Cardiac muscle cell (in vitro differentiated cells and primary cell): ENCODE measurements around the gene MET. TPM values are rescaled to one million over a fixed set of nuclear protein-coding genes. Genes with fewer than 3 reads are reported as not detected.

ENCODE experiments used
- DNase-seq, 2 donors: peaks; one replicate each; pipeline versions ENCODE4 v3.0.0 to v3.0.0-alpha.2; 2010 to 2017; ENCODE audit warnings: low read depth in 1 of 2, low spot score in 1 of 2
- H3K27ac ChIP-seq: fragments of 200-600 bp; sonication (generic); 2 replicates; pipeline ENCODE4 v1.5.1; 2016
- H3K27me3 ChIP-seq: fragments of 200-600 bp; sonication (generic); 2 replicates; pipeline ENCODE4 v1.6.0; 2016; ENCODE audit warnings: control low read depth
- H3K36me3 ChIP-seq: fragments of 200-600 bp; sonication (generic); 2 replicates; pipeline ENCODE4 v1.5.1; 2016; ENCODE audit warnings: control low read depth
- H3K4me1 ChIP-seq: fragments of 200-600 bp; sonication (generic); 2 replicates; pipeline ENCODE4 v1.8.1; 2017; ENCODE audit warnings: low read depth, mild to moderate bottlenecking, mixed run types
- H3K4me3 ChIP-seq: fragments of 200-600 bp; sonication (generic); 2 replicates; pipeline ENCODE4 v1.5.1; 2016; ENCODE audit warnings: mild to moderate bottlenecking
- H3K9me3 ChIP-seq: fragments of 200-600 bp; sonication (generic); 2 replicates; pipeline ENCODE4 v1.5.1; 2017; ENCODE audit warnings: low read depth, mild to moderate bottlenecking, control low read depth
- polyA plus RNA-seq: library from polyadenylated mRNA; unstranded; fragments of >200 nt; fragmentation: Nextera tagmentation; extraction: Ambion mirVana; gene quantifications from 2 replicates; pipeline ENCODE4 v1.2.1, GENCODE V29; 2016
- total RNA-seq: library from RNA; depleted of rRNA; stranded (reverse); fragments of >200 nt; gene quantifications from 2 replicates; pipeline ENCODE4 v1.2.3, GENCODE V29; 2016
- TF ChIP-seq, protein P1 (sequence below): IDR thresholded peaks from 2 replicates; pipeline ENCODE4 v1.5.1; 2012; ENCODE audit warnings: low read depth, mild to moderate bottlenecking, low read length

MET gene
- total and polyA plus RNA-seq, 2 experiments from 2014 or later = 1.8 to 1.9 TPM

DNA sequence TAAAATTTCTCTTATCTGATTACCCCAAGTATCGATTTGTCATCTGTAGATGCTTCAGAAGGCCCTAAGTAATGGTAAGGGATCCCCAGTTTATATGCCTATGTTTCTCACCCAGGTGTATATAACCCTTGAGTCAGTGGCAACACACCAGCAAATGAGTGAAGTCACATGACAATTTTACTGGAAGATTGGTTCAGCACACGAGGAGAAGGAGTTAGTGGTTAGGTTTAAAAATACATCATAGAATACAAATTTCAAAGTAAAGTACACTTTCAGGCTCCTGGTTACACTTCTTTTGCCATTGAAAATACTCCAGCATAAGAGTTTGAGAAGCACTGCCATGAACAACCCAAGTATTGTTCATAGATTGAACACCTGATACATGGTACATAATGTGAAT is 160.7 kb downstream of the MET start:
- Histone ChIP-seq H3K9me3 (no peaks in the 10 kb centered on the region), H3K36me3 (no peaks in the 10 kb centered on the region), H3K4me3 (no peak overlapping the region), H3K27ac (no peak overlapping the region), H3K4me1 (peaks cover 4% of the 10 kb centered on the region), H3K27me3 (no peaks in the 10 kb centered on the region)
- DNase-seq = no peak
- TF ChIP-seq, protein P1, sequence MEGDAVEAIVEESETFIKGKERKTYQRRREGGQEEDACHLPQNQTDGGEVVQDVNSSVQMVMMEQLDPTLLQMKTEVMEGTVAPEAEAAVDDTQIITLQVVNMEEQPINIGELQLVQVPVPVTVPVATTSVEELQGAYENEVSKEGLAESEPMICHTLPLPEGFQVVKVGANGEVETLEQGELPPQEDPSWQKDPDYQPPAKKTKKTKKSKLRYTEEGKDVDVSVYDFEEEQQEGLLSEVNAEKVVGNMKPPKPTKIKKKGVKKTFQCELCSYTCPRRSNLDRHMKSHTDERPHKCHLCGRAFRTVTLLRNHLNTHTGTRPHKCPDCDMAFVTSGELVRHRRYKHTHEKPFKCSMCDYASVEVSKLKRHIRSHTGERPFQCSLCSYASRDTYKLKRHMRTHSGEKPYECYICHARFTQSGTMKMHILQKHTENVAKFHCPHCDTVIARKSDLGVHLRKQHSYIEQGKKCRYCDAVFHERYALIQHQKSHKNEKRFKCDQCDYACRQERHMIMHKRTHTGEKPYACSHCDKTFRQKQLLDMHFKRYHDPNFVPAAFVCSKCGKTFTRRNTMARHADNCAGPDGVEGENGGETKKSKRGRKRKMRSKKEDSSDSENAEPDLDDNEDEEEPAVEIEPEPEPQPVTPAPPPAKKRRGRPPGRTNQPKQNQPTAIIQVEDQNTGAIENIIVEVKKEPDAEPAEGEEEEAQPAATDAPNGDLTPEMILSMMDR = no peak

DNA sequence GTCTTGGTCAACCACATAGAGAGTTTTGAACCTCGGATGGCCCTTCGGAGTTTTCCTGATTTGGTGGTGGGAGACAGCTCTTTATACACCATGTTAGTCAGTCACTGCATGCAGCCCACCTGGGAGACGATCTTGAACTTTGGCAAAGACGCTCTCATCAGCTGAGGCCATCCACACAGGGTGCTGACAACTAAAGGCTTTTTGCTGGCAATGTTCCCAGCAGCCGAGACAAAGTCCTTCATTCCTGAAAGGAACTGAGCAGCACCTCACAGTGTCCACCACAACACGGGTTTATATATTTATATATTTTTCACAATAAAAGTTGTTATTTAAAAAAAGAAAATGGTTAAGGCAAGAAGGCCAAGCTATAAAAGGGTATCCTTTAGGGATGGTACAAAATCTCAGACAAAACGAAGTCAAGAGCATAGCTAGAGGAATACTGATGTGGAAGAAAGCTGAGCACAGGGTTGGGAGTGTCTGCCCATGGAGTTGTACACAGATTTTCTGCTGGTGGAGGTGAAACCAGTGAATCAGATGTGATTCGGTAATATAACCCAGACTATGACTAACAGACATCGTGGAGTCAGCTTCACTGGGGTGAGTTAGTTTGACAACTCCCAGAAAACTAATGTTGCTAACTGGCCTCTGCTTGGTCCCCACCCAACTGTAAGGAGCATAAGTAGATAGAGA is 163.0 kb downstream of the MET start:
- Histone ChIP-seq H3K9me3 (no peaks in the 10 kb centered on the region), H3K4me1 (peaks cover 4% of the 10 kb centered on the region), H3K27me3 (no peaks in the 10 kb centered on the region), H3K27ac (no peak overlapping the region), H3K36me3 (no peaks in the 10 kb centered on the region), H3K4me3 (no peak overlapping the region)
- TF ChIP-seq, protein P1 = no peak
- peak; percentile 31 to 60 for DNase-seq

DNA sequence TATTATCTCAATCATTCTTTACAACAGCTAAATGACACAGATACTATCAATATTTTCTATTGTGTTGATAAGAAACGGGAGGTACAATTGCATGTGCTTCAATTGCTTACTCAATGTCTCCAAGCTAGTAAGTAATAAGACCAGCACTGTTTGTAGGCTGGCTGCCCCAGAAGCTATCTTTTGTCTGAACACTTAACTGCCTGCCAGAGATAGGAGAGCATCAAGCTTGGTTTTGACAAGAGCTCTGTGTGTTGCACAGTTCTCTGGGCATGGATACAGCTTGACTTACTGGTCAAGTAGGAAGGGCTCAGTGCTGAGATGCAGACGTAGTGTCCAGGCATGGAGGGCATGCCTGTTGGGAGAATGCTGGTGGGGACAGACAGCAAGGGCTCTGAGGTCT is 164.1 kb downstream of the MET start:
- Histone ChIP-seq H3K27ac (no peak overlapping the region), H3K27me3 (no peaks in the 10 kb centered on the region), H3K9me3 (no peaks in the 10 kb centered on the region), H3K4me3 (no peak overlapping the region), H3K36me3 (no peaks in the 10 kb centered on the region), H3K4me1 (peaks cover 4% of the 10 kb centered on the region)
- TF ChIP-seq, protein P1 = no peak
- DNase-seq = peak in 1 of 2 donors; percentile 7

DNA sequence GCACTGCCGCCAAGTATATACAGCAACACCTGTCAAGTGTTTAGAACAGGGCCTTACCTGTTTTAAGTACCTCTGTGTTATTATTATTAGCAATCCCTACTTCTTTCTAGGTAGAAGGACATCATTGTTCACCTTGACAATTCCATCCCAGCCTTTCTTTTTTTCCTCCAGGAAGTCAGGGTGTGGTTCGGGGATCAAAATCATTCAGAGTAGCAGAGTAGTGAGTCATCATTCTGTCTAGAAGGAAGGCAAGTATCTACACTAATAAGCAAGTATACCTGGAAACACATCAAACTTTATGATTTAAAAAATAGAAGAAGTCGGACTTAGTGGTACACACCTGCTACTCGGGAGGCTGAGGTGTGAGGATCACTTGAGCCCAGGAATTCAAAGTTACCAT is 164.9 kb downstream of the MET start:
- no peak overlapping the region for H3K4me3 ChIP-seq
- no peak overlapping the region for H3K27ac ChIP-seq
- no peaks in the 10 kb centered on the region for H3K9me3 ChIP-seq
- DNase-seq = no peak
- TF ChIP-seq, protein P1 = no peak
- H3K36me3 ChIP-seq = no peaks in the 10 kb centered on the region
- H3K4me1 ChIP-seq = peaks cover 4% of the 10 kb centered on the region
- H3K27me3 ChIP-seq = no peaks in the 10 kb centered on the region

DNA sequence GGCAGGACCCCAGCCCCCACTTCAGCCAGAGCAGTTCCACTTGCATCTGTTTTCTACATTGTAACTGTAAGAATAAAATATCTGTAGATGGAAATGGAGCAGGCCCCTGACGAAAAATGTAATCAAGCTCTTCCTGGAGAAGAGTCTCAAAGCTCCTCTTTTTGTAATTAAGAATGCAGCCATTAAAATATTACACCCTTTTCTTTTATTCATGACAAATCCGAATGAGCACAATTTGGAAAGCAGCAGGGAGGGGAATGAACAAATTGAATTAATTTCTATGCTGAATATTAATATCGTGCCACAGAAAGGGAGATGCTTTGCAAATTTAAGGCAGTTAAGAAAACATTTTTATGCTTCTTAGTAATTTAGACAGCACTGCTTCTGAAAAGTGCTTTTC is 165.6 kb downstream of the MET start:
- no peak overlapping the region for H3K27ac ChIP-seq
- H3K4me1 ChIP-seq = peaks cover 4% of the 10 kb centered on the region
- no peaks in the 10 kb centered on the region for H3K27me3 ChIP-seq
- no peaks in the 10 kb centered on the region for H3K36me3 ChIP-seq
- H3K4me3 ChIP-seq = no peak overlapping the region
- TF ChIP-seq, protein P1 = no peak
- DNase-seq = no peak
- H3K9me3 ChIP-seq = no peaks in the 10 kb centered on the region
